ENCODE results near the gene PLXNA4.

Gene PLXNA4

GRCh38 chr7:132328047-132328620 is 248.1 kb downstream of the PLXNA4 start:
- DNase-seq, result peak in 6 of 56 donors; percentile 3 to 31 (median 8)

GRCh38 chr7:132326878-132327589 is 249.2 kb downstream of the PLXNA4 start:
- no peak for DNase-seq

GRCh38 chr7:132322970-132323369 is 253.3 kb downstream of the PLXNA4 start:
- no peak for DNase-seq

GRCh38 chr7:132321387-132321786 is 254.9 kb downstream of the PLXNA4 start:
- no peak for DNase-seq

- DNase-seq, result no peak
Observed at GRCh38 chr7:132319481-132319880, 256.8 kb downstream of the PLXNA4 start.

GRCh38 chr7:132318352-132319318 is 257.6 kb downstream of the PLXNA4 start:
- DNase-seq, result peak in 52 of 56 donors; percentile 13 to 89 (median 66)

GRCh38 chr7:132317701-132318351 is 258.4 kb downstream of the PLXNA4 start:
- DNase-seq, result no peak

- no peak for DNase-seq
Observed at GRCh38 chr7:132312531-132313055, 263.7 kb downstream of the PLXNA4 start.

- no peak for DNase-seq
Observed at GRCh38 chr7:132311733-132312132, 264.5 kb downstream of the PLXNA4 start.

GRCh38 chr7:132309102-132309805 is 267.0 kb downstream of the PLXNA4 start:
- no peak for DNase-seq

- no peak for DNase-seq
Observed at GRCh38 chr7:132307465-132307864, 268.8 kb downstream of the PLXNA4 start.

- no peak for DNase-seq
Observed at GRCh38 chr7:132300599-132301277, 275.5 kb downstream of the PLXNA4 start.

- DNase-seq, result no peak
Observed at GRCh38 chr7:132298790-132299189, 277.5 kb downstream of the PLXNA4 start.

- peak in 2 of 56 donors; percentile 5 to 10 for DNase-seq
Observed at GRCh38 chr7:132296820-132297219, 279.4 kb downstream of the PLXNA4 start.

GRCh38 chr7:132295175-132295574 is 281.1 kb downstream of the PLXNA4 start:
- no peak for DNase-seq

GRCh38 chr7:132292803-132293202 is 283.5 kb downstream of the PLXNA4 start:
- no peak for DNase-seq

GRCh38 chr7:132291481-132291880 is 284.8 kb downstream of the PLXNA4 start:
- DNase-seq, result no peak

- DNase-seq, result no peak
Observed at GRCh38 chr7:132290021-132290420, 286.2 kb downstream of the PLXNA4 start.

- no peak for DNase-seq
Observed at GRCh38 chr7:132286836-132287235, 289.4 kb downstream of the PLXNA4 start.

- no peak for DNase-seq
Observed at GRCh38 chr7:132280335-132280734, 295.9 kb downstream of the PLXNA4 start.
